WERI-Rb-1 (cell line): ENCODE data around the gene NR6A1.

Experiments used
- DNase-seq: peaks from one replicate; pipeline ENCODE4 v3.0.0-alpha.2; 2020
- H3K27ac ChIP-seq: fragments of 250-450 bp; sonication (Bioruptor Pico); 2 replicates; pipeline ENCODE4 v1.5.1; 2020; ENCODE audit warnings: mild to moderate bottlenecking, moderate library complexity
- H3K27me3 ChIP-seq: fragments of 250-450 bp; sonication (Bioruptor Pico); 2 replicates; pipeline ENCODE4 v1.5.1; 2021; ENCODE audit warnings: mild to moderate bottlenecking, low read depth, moderate library complexity; ENCODE audit not compliant: insufficient read depth, severe bottlenecking
- H3K36me3 ChIP-seq: fragments of 250-450 bp; sonication (Bioruptor Pico); 2 replicates; pipeline ENCODE4 v1.5.1; 2020; ENCODE audit warnings: mild to moderate bottlenecking, moderate library complexity
- H3K4me3 ChIP-seq: 2 replicates; pipeline ENCODE4 v1.5.1; 2011; ENCODE audit warnings: low read depth, mild to moderate bottlenecking, control low read depth, low read length
- H3K9me3 ChIP-seq: fragments of 250-450 bp; sonication (Bioruptor Pico); 2 replicates; pipeline ENCODE4 v1.5.1; 2021; ENCODE audit warnings: mild to moderate bottlenecking, moderate library complexity; ENCODE audit not compliant: severe bottlenecking
- TF ChIP-seq, protein P1 (sequence below): IDR thresholded peaks from 2 replicates; pipeline ENCODE4 v1.5.1; 2011; ENCODE audit warnings: low read depth, mild to moderate bottlenecking, control low read depth, inconsistent platforms, low read length

The NR6A1 gene

DNA sequence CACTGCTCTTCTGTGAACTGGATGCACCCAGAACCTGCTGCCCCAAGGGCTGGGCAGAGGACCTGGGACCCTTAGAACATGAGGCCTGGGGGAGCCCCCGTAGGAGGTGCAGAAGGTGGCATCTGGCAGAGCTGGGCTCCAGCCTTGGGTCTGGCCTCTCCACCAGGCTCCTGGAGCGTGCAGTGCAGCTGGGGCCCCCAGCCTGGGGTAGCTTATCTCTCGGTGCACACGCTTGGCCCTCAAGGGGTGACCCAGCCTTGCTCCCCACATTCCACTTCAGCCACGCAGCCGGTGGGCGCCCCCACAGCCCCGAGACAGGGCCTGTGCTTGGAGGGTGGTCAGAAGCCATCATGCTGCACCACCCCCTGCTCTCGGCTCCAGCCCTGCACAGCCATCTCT is 258.3 kb downstream of the NR6A1 start:
- H3K27ac ChIP-seq: no peak overlapping the region
- DNase-seq: no peak
- no peaks in the 10 kb centered on the region for H3K27me3 ChIP-seq
- TF ChIP-seq, protein P1, sequence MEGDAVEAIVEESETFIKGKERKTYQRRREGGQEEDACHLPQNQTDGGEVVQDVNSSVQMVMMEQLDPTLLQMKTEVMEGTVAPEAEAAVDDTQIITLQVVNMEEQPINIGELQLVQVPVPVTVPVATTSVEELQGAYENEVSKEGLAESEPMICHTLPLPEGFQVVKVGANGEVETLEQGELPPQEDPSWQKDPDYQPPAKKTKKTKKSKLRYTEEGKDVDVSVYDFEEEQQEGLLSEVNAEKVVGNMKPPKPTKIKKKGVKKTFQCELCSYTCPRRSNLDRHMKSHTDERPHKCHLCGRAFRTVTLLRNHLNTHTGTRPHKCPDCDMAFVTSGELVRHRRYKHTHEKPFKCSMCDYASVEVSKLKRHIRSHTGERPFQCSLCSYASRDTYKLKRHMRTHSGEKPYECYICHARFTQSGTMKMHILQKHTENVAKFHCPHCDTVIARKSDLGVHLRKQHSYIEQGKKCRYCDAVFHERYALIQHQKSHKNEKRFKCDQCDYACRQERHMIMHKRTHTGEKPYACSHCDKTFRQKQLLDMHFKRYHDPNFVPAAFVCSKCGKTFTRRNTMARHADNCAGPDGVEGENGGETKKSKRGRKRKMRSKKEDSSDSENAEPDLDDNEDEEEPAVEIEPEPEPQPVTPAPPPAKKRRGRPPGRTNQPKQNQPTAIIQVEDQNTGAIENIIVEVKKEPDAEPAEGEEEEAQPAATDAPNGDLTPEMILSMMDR: no peak
- no peaks in the 10 kb centered on the region for H3K9me3 ChIP-seq
- no peak overlapping the region for H3K4me3 ChIP-seq
- no peaks in the 10 kb centered on the region for H3K36me3 ChIP-seq

DNA sequence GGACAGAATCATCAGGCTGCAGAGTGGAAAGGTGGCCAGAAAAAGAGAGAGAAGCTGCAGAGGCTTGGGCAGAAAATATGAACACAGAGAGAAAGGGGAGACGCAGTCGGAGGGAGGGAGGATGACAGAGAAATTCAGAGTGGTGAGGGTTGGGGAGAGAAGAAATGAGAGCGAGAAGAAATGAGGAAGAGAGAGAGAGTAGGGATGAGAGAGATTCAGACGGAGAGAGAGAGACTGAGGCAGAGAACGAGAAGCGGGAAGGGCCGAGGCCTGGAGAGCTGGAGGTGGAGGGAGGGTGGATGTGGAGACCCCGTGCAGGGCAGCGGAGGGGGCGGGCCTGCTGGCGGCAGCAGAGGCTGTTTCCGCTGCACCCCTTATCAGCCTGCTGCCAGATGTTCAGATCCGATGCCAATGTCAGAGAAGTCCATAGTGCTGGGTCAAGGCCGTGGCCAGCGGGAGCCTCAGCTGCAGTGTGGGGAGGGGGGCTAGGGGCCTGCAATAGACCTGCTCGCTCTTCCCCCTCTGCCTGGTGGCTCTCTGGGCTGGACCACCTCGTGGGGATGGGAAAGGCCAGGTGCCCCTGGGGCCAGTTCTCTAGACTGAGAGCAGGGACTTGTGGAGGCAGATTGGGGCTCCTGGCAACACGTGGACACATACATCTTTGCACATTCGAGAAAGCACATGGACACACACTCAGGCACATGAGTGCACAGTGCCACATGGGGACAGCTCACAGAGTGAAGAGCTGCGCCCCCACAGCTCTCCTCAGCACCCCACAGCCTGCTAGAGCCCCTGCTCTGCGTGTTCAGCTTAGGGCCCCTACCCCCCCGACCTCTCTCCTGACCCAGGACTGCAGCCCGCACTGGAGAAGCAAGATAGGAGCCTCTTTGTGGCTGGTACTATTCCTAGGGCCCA is 259.0 kb downstream of the NR6A1 start:
- Histone ChIP-seq H3K36me3 (no peaks in the 10 kb centered on the region), H3K4me3 (no peak overlapping the region), H3K27ac (0 out of 2 replicates have a peak overlapping the region, but pooled peaks have one; percentile 3), H3K9me3 (no peaks in the 10 kb centered on the region), H3K27me3 (no peaks in the 10 kb centered on the region)
- TF ChIP-seq, protein P1: no peak
- no peak for DNase-seq

- TF ChIP-seq, protein P1: peak; percentile 52
- DNase-seq: peak; percentile 62
- Histone ChIP-seq H3K27ac (0 out of 2 replicates have a peak overlapping the region, but pooled peaks have one; percentile 3), H3K36me3 (no peaks in the 10 kb centered on the region), H3K4me3 (no peak overlapping the region), H3K27me3 (no peaks in the 10 kb centered on the region), H3K9me3 (no peaks in the 10 kb centered on the region)
Measured at GRCh38 chr9:124511426-124511840, 259.7 kb downstream of the NR6A1 start.

GRCh38 chr9:124510650-124511425 is 260.3 kb downstream of the NR6A1 start:
- Histone ChIP-seq H3K27ac (no peak overlapping the region), H3K27me3 (no peaks in the 10 kb centered on the region), H3K4me3 (no peak overlapping the region), H3K9me3 (no peaks in the 10 kb centered on the region), H3K36me3 (no peaks in the 10 kb centered on the region)
- no peak for DNase-seq
- TF ChIP-seq, protein P1: no peak

- no peak for DNase-seq
- peaks cover 13% of the 10 kb centered on the region for H3K27me3 ChIP-seq
- no peak overlapping the region for H3K4me3 ChIP-seq
- TF ChIP-seq, protein P1: no peak
- H3K27ac ChIP-seq: no peak overlapping the region
- H3K36me3 ChIP-seq: no peaks in the 10 kb centered on the region
- peaks cover 7% of the 10 kb centered on the region for H3K9me3 ChIP-seq
Measured at GRCh38 chr9:124507880-124508423, 263.2 kb downstream of the NR6A1 start.
